ENCODE measurements around the gene LRRC7. TPM values are rescaled to one million over a fixed set of nuclear protein-coding genes. Genes with fewer than 3 reads are reported as not detected.

Gene LRRC7
- polyA plus RNA-seq, 1 of the 3 experiments (the other 2 are of a cell fraction): 0.02 TPM

GRCh38 chr1:69657971-69658370 lies 90.2 kb downstream of the LRRC7 start:
- TF ChIP-seq ZBTB33 (IDR thresholded peaks at IDR 0.05; ENCODE audit: borderline replicate concordance, low read depth) (no peak), CHD2 (IDR thresholded peaks at IDR 0.05; ENCODE audit: low read length, partially characterized antibody) (no peak), FOXJ3 (CRISPR knock-in tag; IDR thresholded peaks at IDR 0.05) (no peak), GATA2 (CRISPR knock-in tag; IDR thresholded peaks at IDR 0.05) (no peak), REST (IDR thresholded peaks at IDR 0.05; ENCODE audit: low read depth, low read length) (no peak), FOSL2 (IDR thresholded peaks at IDR 0.05; ENCODE audit: borderline replicate concordance, low read depth) (no peak), EZH2phosphoT487 (IDR thresholded peaks at IDR 0.05; ENCODE audit: borderline replicate concordance, low read depth) (no peak), EP300 (IDR thresholded peaks at IDR 0.05; ENCODE audit: borderline replicate concordance in 1 of 2, low read depth in 1 of 2, low read length in 1 of 2) (no peak), RCOR1 (IDR thresholded peaks at IDR 0.05; ENCODE audit: low read length) (no peak), NFIC (IDR thresholded peaks at IDR 0.05; ENCODE audit: borderline replicate concordance) (no peak), GABPA (IDR thresholded peaks at IDR 0.05; ENCODE audit: low read depth) (no peak), TAF1 (IDR thresholded peaks at IDR 0.05; ENCODE audit: borderline replicate concordance, low read depth, low read length) (no peak), SIN3A (IDR thresholded peaks at IDR 0.05; ENCODE audit: borderline replicate concordance, low read depth, low read length) (no peak), SMC3 (IDR thresholded peaks at IDR 0.05; ENCODE audit: low read depth, low read length) (no peak), TEAD4 (IDR thresholded peaks at IDR 0.05; ENCODE audit: borderline replicate concordance, insufficient read depth) (no peak), RAD21 (IDR thresholded peaks at IDR 0.05; ENCODE audit: low read length) (no peak), JUND (IDR thresholded peaks at IDR 0.05) (no peak)
- TF ChIP-seq, protein P1, sequence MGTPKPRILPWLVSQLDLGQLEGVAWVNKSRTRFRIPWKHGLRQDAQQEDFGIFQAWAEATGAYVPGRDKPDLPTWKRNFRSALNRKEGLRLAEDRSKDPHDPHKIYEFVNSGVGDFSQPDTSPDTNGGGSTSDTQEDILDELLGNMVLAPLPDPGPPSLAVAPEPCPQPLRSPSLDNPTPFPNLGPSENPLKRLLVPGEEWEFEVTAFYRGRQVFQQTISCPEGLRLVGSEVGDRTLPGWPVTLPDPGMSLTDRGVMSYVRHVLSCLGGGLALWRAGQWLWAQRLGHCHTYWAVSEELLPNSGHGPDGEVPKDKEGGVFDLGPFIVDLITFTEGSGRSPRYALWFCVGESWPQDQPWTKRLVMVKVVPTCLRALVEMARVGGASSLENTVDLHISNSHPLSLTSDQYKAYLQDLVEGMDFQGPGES (IDR thresholded peaks at IDR 0.05; ENCODE audit: low read depth, low read length): no peak
- H3K4me3 ChIP-seq (ENCODE audit: low read depth in 2 of 2, low read length in 1 of 2): no peak overlapping the region
- ChIA-PET POLR2A (no interaction called here), CTCF (interaction anchor here (0.6 kb wide), 1 partner anchor 1007 kb away, joined by 3 read pairs; no protein-coding TSS in a partner anchor)
- no peaks in the 10 kb centered on the region for H3K36me3 ChIP-seq (replicated peaks in 1 of 2; ENCODE audit: control insufficient read depth in 1 of 2, insufficient read depth in 2 of 2, low read length in 1 of 2)
- no peak for DNase-seq
- no peaks in the 10 kb centered on the region for H3K9me2 ChIP-seq
- H3K4me2 ChIP-seq: no peak overlapping the region
- no peak overlapping the region for H2AFZ ChIP-seq (ENCODE audit: low read depth)
- no peaks in the 10 kb centered on the region for H3F3A ChIP-seq (replicated peaks; ENCODE audit: insufficient read depth)
- H3K9me3 ChIP-seq: no peaks in the 10 kb centered on the region
- no peaks in the 10 kb centered on the region for H4K20me1 ChIP-seq (ENCODE audit: insufficient read depth)
- no peak overlapping the region for H3K9ac ChIP-seq
- H3K27ac ChIP-seq (ENCODE audit: low read depth in 2 of 2, low read length in 1 of 2): no peak overlapping the region
- H3K27me3 ChIP-seq (ENCODE audit: insufficient read depth): no peaks in the 10 kb centered on the region
- no peaks in the 10 kb centered on the region for H3K79me2 ChIP-seq (ENCODE audit: insufficient read depth)
- H3K4me1 ChIP-seq (ENCODE audit: control insufficient read depth in 1 of 2, insufficient read depth in 2 of 2, low read depth in 1 of 2, low read length in 1 of 2): no peaks in the 10 kb centered on the region

Data from SK-N-SH (cell line).